CD14-positive monocyte (primary cell): ENCODE data around the gene INPP5E. TPM values are rescaled to one million over a fixed set of nuclear protein-coding genes. Genes with fewer than 3 reads are reported as not detected.

Source experiments
- DNase-seq, 3 donors: peaks; one replicate each; pipeline ENCODE4 v3.0.0-alpha.2; 2011 to 2022
- H2AFZ ChIP-seq: 2 replicates; pipeline ENCODE4 v1.6.0; 2012; ENCODE audit warnings: mild to moderate bottlenecking, low read depth, low read length, inconsistent platforms; ENCODE audit not compliant: insufficient read depth, poor library complexity, severe bottlenecking
- H3K27ac ChIP-seq, 2 donors: 1 replicate in 1 of 2; 2 replicates in 1 of 2; pipeline ENCODE4 v1.5.1; 2012 to 2013; ENCODE audit warnings: low read length in 2 of 2, control low read depth in 1 of 2, inconsistent platforms in 1 of 2, low read depth in 1 of 2, mild to moderate bottlenecking in 1 of 2
- H3K27me3 ChIP-seq, 2 donors: one replicate each; pipeline versions ENCODE4 v1.6.0 to v1.6.1; 2011 to 2013; ENCODE audit warnings: low read length in 2 of 2; ENCODE audit not compliant: control insufficient read depth in 2 of 2, insufficient read depth in 2 of 2
- H3K36me3 ChIP-seq, 2 donors: replicated peaks in 1 of 2; 1 replicate in 1 of 2; 2 replicates in 1 of 2; pipeline versions ENCODE4 v1.5.1 to v1.6.1; 2012 to 2013; ENCODE audit warnings: low read length in 2 of 2, control low read depth in 1 of 2, inconsistent platforms in 1 of 2, mild to moderate bottlenecking in 1 of 2; ENCODE audit not compliant: insufficient read depth in 2 of 2, control insufficient read depth in 1 of 2
- H3K4me1 ChIP-seq, 2 donors: 1 replicate in 1 of 2; 2 replicates in 1 of 2; pipeline versions ENCODE4 v1.5.1 to v1.6.1; 2012 to 2013; ENCODE audit warnings: low read length in 2 of 2, control low read depth in 1 of 2, inconsistent platforms in 1 of 2, mild to moderate bottlenecking in 1 of 2, moderate library complexity in 1 of 2; ENCODE audit not compliant: insufficient read depth in 2 of 2, control insufficient read depth in 1 of 2
- H3K4me2 ChIP-seq: replicated peaks from 2 replicates; pipeline ENCODE3; 2012; ENCODE audit warnings: low read length, moderate library complexity, mild to moderate bottlenecking; ENCODE audit not compliant: poor library complexity, severe bottlenecking; ENCODE audit errors: extremely low read depth
- H3K4me3 ChIP-seq, 3 experiments: fragments of 200-600 bp in 1 of 3; sonication (generic) in 1 of 3; replicated peaks in 1 of 3; 1 replicate in 2 of 3; 2 replicates in 1 of 3; pipeline ENCODE4 v1.5.1; 2011 to 2013; ENCODE audit warnings: low read length in 3 of 3, mild to moderate bottlenecking in 3 of 3, control low read depth in 2 of 3, low read depth in 2 of 3, inconsistent platforms in 1 of 3, moderate library complexity in 1 of 3
- H3K79me2 ChIP-seq: 2 replicates; pipeline ENCODE4 v1.6.0; 2012; ENCODE audit warnings: mild to moderate bottlenecking, control low read depth, inconsistent platforms, low read length, moderate library complexity; ENCODE audit not compliant: insufficient read depth
- H3K9ac ChIP-seq: 2 replicates; pipeline ENCODE4 v1.6.0; 2017; ENCODE audit warnings: low read length, mild to moderate bottlenecking; ENCODE audit not compliant: insufficient read depth, poor library complexity, severe bottlenecking
- H3K9me3 ChIP-seq, 2 donors: replicated peaks in 1 of 2; 1 replicate in 1 of 2; 2 replicates in 1 of 2; pipeline versions ENCODE4 v1.5.1 to v1.6.1; 2012 to 2013; ENCODE audit warnings: low read length in 2 of 2, control low read depth in 1 of 2; ENCODE audit not compliant: control insufficient read depth in 1 of 2, insufficient read depth in 1 of 2
- H4K20me1 ChIP-seq: 2 replicates; pipeline ENCODE4 v1.6.0; 2012; ENCODE audit warnings: mild to moderate bottlenecking, low read length, control low read depth, moderate library complexity; ENCODE audit not compliant: insufficient read depth
- H3K27ac Mint-ChIP-seq, 7 donors: one replicate each; pipeline ENCODE4 v1.8.0; 2020; ENCODE audit warnings: mild to moderate bottlenecking in 7 of 7, mixed read lengths in 7 of 7, moderate library complexity in 6 of 7, inconsistent platforms in 2 of 7
- H3K27me3 Mint-ChIP-seq, 3 donors: one replicate each; pipeline ENCODE4 v1.8.0; 2021 to 2022; ENCODE audit warnings: low read depth in 3 of 3, mild to moderate bottlenecking in 3 of 3, mixed read lengths in 3 of 3, moderate library complexity in 3 of 3, inconsistent platforms in 1 of 3
- H3K36me3 Mint-ChIP-seq, 2 donors: one replicate each; pipeline ENCODE4 v1.8.0; 2020; ENCODE audit warnings: mixed read lengths in 2 of 2, inconsistent platforms in 1 of 2, mild to moderate bottlenecking in 1 of 2
- H3K4me1 Mint-ChIP-seq: one replicate; pipeline ENCODE4 v1.8.0; 2020; ENCODE audit warnings: mild to moderate bottlenecking, mixed read lengths
- H3K4me3 Mint-ChIP-seq, 2 donors: one replicate each; pipeline ENCODE4 v1.8.0; 2020; ENCODE audit warnings: mild to moderate bottlenecking in 2 of 2, mixed read lengths in 2 of 2, moderate library complexity in 1 of 2
- H3K9me3 Mint-ChIP-seq, 7 donors: one replicate each; pipeline ENCODE4 v1.8.0; 2020 to 2022; ENCODE audit warnings: mixed read lengths in 7 of 7, mild to moderate bottlenecking in 6 of 7, moderate library complexity in 6 of 7, inconsistent platforms in 2 of 7
- WGBS: methylation state at CpG from one replicate; pipeline ENCODE4 v1.1.5; 2013; ENCODE audit warnings: missing lambda C conversion rate; ENCODE audit not compliant: insufficient coverage; 5-methylcytosine and 5-hydroxymethylcytosine counted together
- intact Hi-C, 2 donors: fragments of 100-400 bp; cut with micrococcal nuclease; formaldehyde crosslinking; loops; one replicate each; pipeline versions ENCODE4 v1.15.0 to v1.15.1; 2023
- polyA plus RNA-seq, 3 donors: library from polyadenylated mRNA; depleted of rRNA in 1 of 3; unstranded in 2 of 3; stranded (reverse) in 1 of 3; fragments of 300-500 nt in 2 of 3; fragments of >200 nt in 1 of 3; fragmentation: Illumina TruSeq in 2 of 3; gene quantifications; 1 replicate in 2 of 3; 2 replicates in 1 of 3; pipeline ENCODE4 v1.2.3, GENCODE V29; 2012 to 2021
- TF ChIP-seq, protein P1 (sequence below): fragments of 200-600 bp; IDR thresholded peaks from one replicate; pipeline ENCODE4 v1.8.0; 2022; ENCODE audit warnings: antibody characterized with exemption, mild to moderate bottlenecking

Gene INPP5E
- polyA plus RNA-seq, 3 donors, result 1.0 to 8.0 (median 1.0) TPM

DNA sequence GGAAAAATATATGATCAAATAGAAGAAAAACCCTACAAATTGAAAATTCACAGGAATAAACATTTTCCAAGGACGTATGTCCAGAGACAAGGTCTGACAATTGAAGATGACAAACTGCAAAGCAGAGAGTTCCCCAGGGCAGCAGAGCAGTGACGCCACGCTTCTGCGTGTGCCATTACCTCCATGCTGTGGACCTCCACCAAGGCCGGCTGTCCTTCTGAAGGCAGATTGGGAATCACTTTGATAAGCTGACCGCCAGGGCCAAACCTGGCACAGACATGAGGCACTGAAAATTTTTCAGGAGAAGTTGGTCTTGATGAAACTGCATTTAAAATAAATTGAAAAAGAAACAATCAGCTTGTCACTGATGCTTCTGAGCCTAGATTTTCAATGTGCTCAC is 24.6 kb upstream of the INPP5E start:
- peaks cover 0 to 2% (median 0%) of the 10 kb centered on the region in 3 donors for H3K27me3 Mint-ChIP-seq
- H3K36me3 ChIP-seq, result peaks cover 98% of the 10 kb centered on the region in 2 donors
- no peaks in the 10 kb centered on the region for H3K9me3 ChIP-seq
- no peak overlapping the region for H3K4me3 Mint-ChIP-seq
- H3K79me2 ChIP-seq, result peaks cover 6% of the 10 kb centered on the region
- H2AFZ ChIP-seq, result no peak overlapping the region
- TF ChIP-seq, protein P1, sequence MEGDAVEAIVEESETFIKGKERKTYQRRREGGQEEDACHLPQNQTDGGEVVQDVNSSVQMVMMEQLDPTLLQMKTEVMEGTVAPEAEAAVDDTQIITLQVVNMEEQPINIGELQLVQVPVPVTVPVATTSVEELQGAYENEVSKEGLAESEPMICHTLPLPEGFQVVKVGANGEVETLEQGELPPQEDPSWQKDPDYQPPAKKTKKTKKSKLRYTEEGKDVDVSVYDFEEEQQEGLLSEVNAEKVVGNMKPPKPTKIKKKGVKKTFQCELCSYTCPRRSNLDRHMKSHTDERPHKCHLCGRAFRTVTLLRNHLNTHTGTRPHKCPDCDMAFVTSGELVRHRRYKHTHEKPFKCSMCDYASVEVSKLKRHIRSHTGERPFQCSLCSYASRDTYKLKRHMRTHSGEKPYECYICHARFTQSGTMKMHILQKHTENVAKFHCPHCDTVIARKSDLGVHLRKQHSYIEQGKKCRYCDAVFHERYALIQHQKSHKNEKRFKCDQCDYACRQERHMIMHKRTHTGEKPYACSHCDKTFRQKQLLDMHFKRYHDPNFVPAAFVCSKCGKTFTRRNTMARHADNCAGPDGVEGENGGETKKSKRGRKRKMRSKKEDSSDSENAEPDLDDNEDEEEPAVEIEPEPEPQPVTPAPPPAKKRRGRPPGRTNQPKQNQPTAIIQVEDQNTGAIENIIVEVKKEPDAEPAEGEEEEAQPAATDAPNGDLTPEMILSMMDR, result no peak
- H3K9ac ChIP-seq, result no peak overlapping the region
- no peaks in the 10 kb centered on the region for H3K4me1 ChIP-seq
- intact Hi-C loops, result no loop called here
- H3K4me1 Mint-ChIP-seq, result no peaks in the 10 kb centered on the region
- H3K27ac Mint-ChIP-seq, result no peak overlapping the region
- H3K9me3 Mint-ChIP-seq, result peaks cover 0 to 2% (median 0%) of the 10 kb centered on the region in 7 donors
- WGBS, result 97% methylated on average over 6 of the region's 6 CpGs
- H3K4me2 ChIP-seq, result no peak overlapping the region
- no peak for DNase-seq
- no peak overlapping the region for H3K27ac ChIP-seq
- no peak overlapping the region for H3K4me3 ChIP-seq
- H4K20me1 ChIP-seq, result peaks cover 89% of the 10 kb centered on the region
- H3K36me3 Mint-ChIP-seq, result peaks cover 82 to 97% of the 10 kb centered on the region in 2 donors
- no peaks in the 10 kb centered on the region for H3K27me3 ChIP-seq

DNA sequence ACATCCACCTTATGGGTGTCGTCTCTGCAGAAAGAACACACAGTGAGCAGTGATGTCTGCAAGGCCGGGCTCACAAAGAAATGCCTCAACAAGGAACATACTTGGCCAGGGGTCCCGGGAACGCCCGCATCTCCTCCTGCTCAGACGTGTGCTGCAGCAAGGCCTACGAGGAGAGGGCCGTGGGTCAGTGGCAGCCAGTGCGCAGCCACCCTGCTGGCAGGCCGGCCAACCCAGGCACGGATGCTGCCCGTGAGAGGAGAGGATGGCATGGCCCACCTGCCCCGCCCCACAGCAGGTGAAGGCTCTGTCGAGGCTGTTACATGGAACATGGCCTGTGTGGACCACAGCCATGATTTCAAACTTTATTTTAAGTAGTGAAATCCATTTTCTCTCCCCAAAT is 23.9 kb upstream of the INPP5E start:
- no peaks in the 10 kb centered on the region for H3K79me2 ChIP-seq
- H3K27me3 ChIP-seq, result no peaks in the 10 kb centered on the region
- intact Hi-C loops, result no loop called here
- Mint-ChIP-seq H3K4me3 (no peak overlapping the region), H3K27ac (no peak overlapping the region), H3K27me3 (peaks cover 0 to 2% (median 0%) of the 10 kb centered on the region in 3 donors), H3K9me3 (peaks cover 0 to 2% (median 0%) of the 10 kb centered on the region in 7 donors), H3K36me3 (peaks cover 83 to 98% of the 10 kb centered on the region in 2 donors), H3K4me1 (no peaks in the 10 kb centered on the region)
- H3K36me3 ChIP-seq, result peaks cover 98% of the 10 kb centered on the region in 2 donors
- H3K4me2 ChIP-seq, result no peak overlapping the region
- no peaks in the 10 kb centered on the region for H3K9me3 ChIP-seq
- no peak overlapping the region for H3K27ac ChIP-seq
- no peak for DNase-seq
- H4K20me1 ChIP-seq, result peaks cover 82% of the 10 kb centered on the region
- H3K9ac ChIP-seq, result no peak overlapping the region
- 98% methylated on average over 14 of the region's 14 CpGs for WGBS
- TF ChIP-seq, protein P1, result no peak
- no peaks in the 10 kb centered on the region for H3K4me1 ChIP-seq
- H2AFZ ChIP-seq, result no peak overlapping the region
- no peak overlapping the region for H3K4me3 ChIP-seq
